Ishikawa (cell line): Measurements from ENCODE around the gene BASP1.

Source experiments
- CEBPB ChIP-seq: IDR thresholded peaks from 2 replicates; pipeline ENCODE4 v1.6.1; 2012
- CREB1 ChIP-seq: IDR thresholded peaks from 2 replicates; pipeline ENCODE4 v1.6.1; 2012; ENCODE audit warnings: low read depth
- EGR1 ChIP-seq: IDR thresholded peaks from 2 replicates; pipeline ENCODE4 v1.6.1; 2012
- EP300 ChIP-seq: IDR thresholded peaks from 2 replicates; pipeline ENCODE4 v1.6.1; 2012; ENCODE audit warnings: borderline replicate concordance
- FOXM1 ChIP-seq: IDR thresholded peaks from 2 replicates; pipeline ENCODE4 v1.6.1; 2012; ENCODE audit warnings: low read depth, borderline replicate concordance
- NFIC ChIP-seq: IDR thresholded peaks from 2 replicates; pipeline ENCODE4 v1.6.1; 2012
- RAD21 ChIP-seq: IDR thresholded peaks from 2 replicates; pipeline ENCODE4 v1.6.1; 2012; ENCODE audit warnings: low read depth
- TAF1 ChIP-seq: IDR thresholded peaks from 2 replicates; pipeline ENCODE4 v1.6.1; 2012; ENCODE audit warnings: low read depth, mild to moderate bottlenecking
- TCF12 ChIP-seq: IDR thresholded peaks from 2 replicates; pipeline ENCODE4 v1.6.1; 2012; ENCODE audit warnings: low read depth
- TEAD4 ChIP-seq: IDR thresholded peaks from 2 replicates; pipeline ENCODE4 v1.6.1; 2012
- YY1 ChIP-seq: IDR thresholded peaks from 2 replicates; pipeline ENCODE4 v1.6.1; 2012; ENCODE audit warnings: low read depth
- ZBTB7A ChIP-seq: IDR thresholded peaks from 2 replicates; pipeline ENCODE4 v1.6.1; 2012; ENCODE audit warnings: low read depth
- TF ChIP-seq, protein P1 (sequence below): IDR thresholded peaks from 2 replicates; pipeline ENCODE4 v1.6.1; 2012
- TF ChIP-seq, protein P2 (sequence below): IDR thresholded peaks from 2 replicates; pipeline ENCODE4 v1.6.1; 2012; ENCODE audit warnings: low read depth, mild to moderate bottlenecking
- TF ChIP-seq, protein P3 (sequence below): IDR thresholded peaks from 2 replicates; pipeline ENCODE4 v1.6.1; 2012

Gene BASP1

DNA sequence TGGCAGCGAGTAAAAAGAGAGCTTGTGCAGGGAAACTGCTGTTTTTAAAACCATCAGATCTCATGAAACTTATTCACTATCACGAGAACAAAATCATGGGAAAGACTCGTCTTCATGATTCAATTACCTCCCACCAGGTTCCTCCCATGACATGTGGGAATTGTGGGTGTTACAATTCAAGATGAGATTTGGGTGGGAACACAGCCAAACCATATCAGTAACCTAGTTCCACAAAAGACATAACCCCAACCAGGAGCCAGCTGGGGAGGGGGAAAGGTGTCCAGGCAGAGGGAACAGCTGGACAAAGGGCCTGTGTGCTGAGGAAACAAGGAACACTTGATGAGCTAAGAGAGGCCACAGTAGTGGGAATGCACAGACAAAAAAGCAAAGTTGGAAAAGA is 71.1 kb downstream of the BASP1 start:
- TF ChIP-seq CEBPB = no peak
- TF ChIP-seq TCF12 = no peak
- TF ChIP-seq CREB1 = no peak
- no peak for TF ChIP-seq EP300
- TF ChIP-seq TAF1 = no peak
- TF ChIP-seq, protein P1, sequence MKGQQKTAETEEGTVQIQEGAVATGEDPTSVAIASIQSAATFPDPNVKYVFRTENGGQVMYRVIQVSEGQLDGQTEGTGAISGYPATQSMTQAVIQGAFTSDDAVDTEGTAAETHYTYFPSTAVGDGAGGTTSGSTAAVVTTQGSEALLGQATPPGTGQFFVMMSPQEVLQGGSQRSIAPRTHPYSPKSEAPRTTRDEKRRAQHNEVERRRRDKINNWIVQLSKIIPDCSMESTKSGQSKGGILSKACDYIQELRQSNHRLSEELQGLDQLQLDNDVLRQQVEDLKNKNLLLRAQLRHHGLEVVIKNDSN = no peak
- TF ChIP-seq TEAD4 = no peak
- no peak for TF ChIP-seq RAD21
- TF ChIP-seq, protein P2, sequence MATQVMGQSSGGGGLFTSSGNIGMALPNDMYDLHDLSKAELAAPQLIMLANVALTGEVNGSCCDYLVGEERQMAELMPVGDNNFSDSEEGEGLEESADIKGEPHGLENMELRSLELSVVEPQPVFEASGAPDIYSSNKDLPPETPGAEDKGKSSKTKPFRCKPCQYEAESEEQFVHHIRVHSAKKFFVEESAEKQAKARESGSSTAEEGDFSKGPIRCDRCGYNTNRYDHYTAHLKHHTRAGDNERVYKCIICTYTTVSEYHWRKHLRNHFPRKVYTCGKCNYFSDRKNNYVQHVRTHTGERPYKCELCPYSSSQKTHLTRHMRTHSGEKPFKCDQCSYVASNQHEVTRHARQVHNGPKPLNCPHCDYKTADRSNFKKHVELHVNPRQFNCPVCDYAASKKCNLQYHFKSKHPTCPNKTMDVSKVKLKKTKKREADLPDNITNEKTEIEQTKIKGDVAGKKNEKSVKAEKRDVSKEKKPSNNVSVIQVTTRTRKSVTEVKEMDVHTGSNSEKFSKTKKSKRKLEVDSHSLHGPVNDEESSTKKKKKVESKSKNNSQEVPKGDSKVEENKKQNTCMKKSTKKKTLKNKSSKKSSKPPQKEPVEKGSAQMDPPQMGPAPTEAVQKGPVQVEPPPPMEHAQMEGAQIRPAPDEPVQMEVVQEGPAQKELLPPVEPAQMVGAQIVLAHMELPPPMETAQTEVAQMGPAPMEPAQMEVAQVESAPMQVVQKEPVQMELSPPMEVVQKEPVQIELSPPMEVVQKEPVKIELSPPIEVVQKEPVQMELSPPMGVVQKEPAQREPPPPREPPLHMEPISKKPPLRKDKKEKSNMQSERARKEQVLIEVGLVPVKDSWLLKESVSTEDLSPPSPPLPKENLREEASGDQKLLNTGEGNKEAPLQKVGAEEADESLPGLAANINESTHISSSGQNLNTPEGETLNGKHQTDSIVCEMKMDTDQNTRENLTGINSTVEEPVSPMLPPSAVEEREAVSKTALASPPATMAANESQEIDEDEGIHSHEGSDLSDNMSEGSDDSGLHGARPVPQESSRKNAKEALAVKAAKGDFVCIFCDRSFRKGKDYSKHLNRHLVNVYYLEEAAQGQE = no peak
- TF ChIP-seq FOXM1 = no peak
- no peak for TF ChIP-seq YY1
- no peak for TF ChIP-seq NFIC
- TF ChIP-seq, protein P3, sequence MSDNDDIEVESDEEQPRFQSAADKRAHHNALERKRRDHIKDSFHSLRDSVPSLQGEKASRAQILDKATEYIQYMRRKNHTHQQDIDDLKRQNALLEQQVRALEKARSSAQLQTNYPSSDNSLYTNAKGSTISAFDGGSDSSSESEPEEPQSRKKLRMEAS = no peak
- no peak for TF ChIP-seq ZBTB7A
- no peak for TF ChIP-seq EGR1

DNA sequence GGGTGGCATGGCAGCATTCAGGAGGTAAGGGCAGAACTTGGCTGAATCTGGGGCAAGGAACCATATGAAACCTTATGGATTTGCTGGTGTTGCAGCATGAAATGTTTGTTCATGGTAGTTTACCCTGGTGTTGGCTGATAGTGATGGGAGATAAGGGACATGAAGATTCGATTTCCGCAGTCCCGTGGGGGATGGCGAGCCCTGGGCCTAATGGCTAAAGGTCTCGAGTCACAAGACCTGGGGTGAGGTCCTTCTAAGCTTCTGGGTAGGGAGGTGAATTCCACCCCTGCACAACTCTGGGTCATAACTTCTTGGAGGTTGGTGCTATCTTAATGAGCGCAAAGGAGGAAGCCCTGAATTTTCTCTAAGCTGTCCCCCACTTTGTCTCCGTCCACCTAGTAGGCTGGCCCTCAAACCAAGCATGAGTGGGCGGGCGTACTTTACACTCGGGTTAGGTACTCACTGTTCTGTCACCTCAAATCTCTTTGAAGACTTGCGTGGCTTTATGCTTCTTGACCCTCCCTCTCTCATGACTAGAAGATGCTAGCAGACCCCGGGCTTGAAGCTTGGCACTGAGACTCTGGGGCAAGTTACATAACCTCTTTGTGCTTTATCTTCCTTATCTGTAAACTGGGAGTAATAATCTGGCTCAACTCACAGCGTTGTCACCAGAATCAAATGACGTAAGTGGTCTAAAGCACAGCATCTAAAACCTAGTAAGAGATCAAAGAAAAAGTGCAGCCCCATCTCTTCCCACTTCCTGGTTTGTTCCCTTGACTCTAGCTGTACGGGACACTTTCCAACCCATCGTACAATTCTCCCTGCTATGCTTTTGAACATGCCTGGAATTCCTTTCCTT is 72.5 kb downstream of the BASP1 start:
- TF ChIP-seq FOXM1 = no peak

DNA sequence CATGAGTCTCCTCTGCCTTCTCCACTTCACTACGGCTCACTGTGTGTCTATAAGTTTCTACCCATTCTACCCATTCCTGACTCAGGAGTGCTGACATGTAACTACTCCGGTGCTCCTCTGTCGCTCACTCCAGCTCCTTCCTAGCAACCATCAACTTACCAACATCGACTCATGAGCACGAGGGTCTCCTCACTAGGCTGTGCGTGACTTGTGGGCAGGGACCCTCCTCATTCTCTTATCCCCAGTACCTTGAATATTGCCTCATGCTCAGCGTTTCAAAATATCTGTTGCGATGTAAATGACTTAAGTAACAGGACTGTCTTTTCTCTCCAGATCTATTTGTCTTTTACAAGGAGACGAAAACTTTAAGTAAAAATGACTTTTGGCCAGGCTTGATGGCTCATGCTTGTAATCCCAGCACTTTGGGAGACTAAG is 73.1 kb downstream of the BASP1 start:
- TF ChIP-seq ZBTB7A = no peak

DNA sequence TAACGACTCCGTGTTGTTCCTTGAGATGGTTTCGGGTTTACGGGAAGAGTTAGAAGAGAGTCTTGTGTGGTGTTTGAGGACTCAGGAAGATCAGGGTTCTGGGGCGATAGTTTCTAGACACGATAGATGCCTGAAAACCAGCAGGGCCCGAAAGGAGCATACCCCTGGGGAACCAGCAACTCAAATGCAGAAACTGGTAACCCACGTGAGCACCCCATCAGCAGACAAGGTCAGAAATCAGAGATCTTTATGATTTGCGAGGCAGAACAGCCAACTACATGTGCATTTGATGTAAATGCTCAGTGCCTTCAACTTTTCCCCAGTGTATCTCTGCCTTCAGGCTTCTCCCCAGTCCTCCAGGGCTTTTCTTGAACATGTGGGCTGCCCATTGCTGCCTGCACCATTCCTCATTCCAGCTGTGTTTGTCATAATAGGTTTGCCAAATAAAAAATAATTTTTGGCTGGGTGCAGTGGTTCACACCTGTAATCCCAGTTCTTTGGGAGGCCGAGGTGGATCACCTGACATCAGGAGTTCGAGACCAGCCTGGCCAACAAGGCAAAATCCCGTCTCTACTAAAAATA is 75.1 kb downstream of the BASP1 start:
- TF ChIP-seq TEAD4 (no peak), EGR1 (no peak), TCF12 (no peak), NFIC (no peak), EP300 (no peak), CEBPB (no peak), CREB1 (no peak), ZBTB7A (no peak), RAD21 (no peak), YY1 (no peak)
- TF ChIP-seq, protein P3 = no peak
- TF ChIP-seq, protein P1 = no peak
- TF ChIP-seq, protein P2 = no peak

DNA sequence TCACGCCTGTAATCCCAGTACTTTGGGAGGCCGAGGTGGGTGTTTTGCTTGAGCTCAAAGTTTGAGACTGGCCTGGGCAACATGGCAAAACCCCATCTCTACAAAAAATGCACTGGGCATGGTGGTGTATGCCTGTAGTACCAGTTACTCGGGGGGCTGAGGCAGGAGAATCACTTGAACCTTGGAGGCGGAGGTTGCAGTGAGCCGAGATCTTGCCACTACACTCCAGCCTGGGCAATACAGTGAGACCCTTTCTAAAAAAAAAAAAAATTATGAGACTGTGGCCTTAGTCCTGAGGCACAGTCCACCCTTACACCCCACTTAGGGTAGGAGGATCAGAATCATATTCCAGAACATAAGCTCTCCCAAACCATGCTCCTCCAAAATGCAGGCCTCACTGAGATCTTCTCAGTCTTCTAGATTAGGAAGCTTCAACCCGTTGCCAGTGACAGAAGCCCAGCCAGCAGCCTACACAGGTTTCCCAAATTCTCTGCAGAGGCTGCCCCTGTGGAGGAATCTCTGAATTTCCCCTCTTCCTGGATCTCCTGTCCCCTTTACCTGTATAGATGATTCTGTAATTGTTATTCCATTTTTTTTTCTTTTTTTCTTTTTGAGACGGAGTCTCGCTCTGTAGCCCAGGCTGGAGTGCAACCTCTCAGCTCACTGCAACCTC is 77.3 kb downstream of the BASP1 start:
- TF ChIP-seq ZBTB7A = no peak
- TF ChIP-seq, protein P1 = no peak
- no peak for TF ChIP-seq NFIC
- TF ChIP-seq, protein P3 = no peak
- TF ChIP-seq EGR1 = no peak
- no peak for TF ChIP-seq EP300
- TF ChIP-seq YY1 = no peak
- no peak for TF ChIP-seq CREB1
- TF ChIP-seq, protein P2 = no peak
- no peak for TF ChIP-seq TAF1
- no peak for TF ChIP-seq CEBPB
